Adrenal gland (tissue), 12 donors: ENCODE measurements around the gene PNPLA5. TPM values are rescaled to one million over a fixed set of nuclear protein-coding genes. Genes with fewer than 3 reads are reported as not detected.

Experiments
- DNase-seq, 7 donors: peaks; one replicate each; pipeline ENCODE4 v3.0.0-alpha.2; 2019 to 2020
- H3K27ac ChIP-seq, 5 donors: fragments of 200-600 bp; sonication (generic) in 4 of 5; 1 replicate in 3 of 5; 2 replicates in 2 of 5; pipeline versions ENCODE4 v1.5.1 to v1.8.0; 2016 to 2020; ENCODE audit warnings: mild to moderate bottlenecking in 1 of 5
- H3K27me3 ChIP-seq: fragments of 200-600 bp; 2 replicates; pipeline ENCODE4 v1.8.0; 2021
- H3K36me3 ChIP-seq, 2 donors: fragments of 200-600 bp; replicated peaks in 1 of 2; 1 replicate in 1 of 2; 2 replicates in 1 of 2; pipeline versions ENCODE4 v1.5.1 to v1.8.0; 2018 to 2022
- H3K4me1 ChIP-seq, 2 donors: fragments of 200-600 bp; replicated peaks in 1 of 2; 1 replicate in 1 of 2; 2 replicates in 1 of 2; pipeline versions ENCODE4 v1.5.1 to v1.8.0; 2018 to 2021
- H3K4me3 ChIP-seq, 4 donors: fragments of 200-600 bp; sonication (generic) in 3 of 4; one replicate each; pipeline ENCODE4 v1.5.1; 2016 to 2018
- H3K9me3 ChIP-seq, 3 donors: fragments of 200-600 bp; sonication (generic) in 1 of 3; replicated peaks in 1 of 3; 1 replicate in 2 of 3; 2 replicates in 1 of 3; pipeline versions ENCODE4 v1.5.1 to v1.8.0; 2016 to 2021
- CTCF ChIP-seq, 6 experiments: fragments of 450-650 bp in 4 of 6; fragments of 200-600 bp in 2 of 6; sonication (generic) in 1 of 6; IDR thresholded peaks; 1 replicate in 5 of 6; 2 replicates in 1 of 6; pipeline versions ENCODE4 v1.5.1 to v1.8.0; 2016 to 2021; ENCODE audit warnings: antibody characterized with exemption in 6 of 6, mild to moderate bottlenecking in 2 of 6, moderate library complexity in 1 of 6
- POLR2A ChIP-seq, 2 donors: fragments of 450-650 bp; IDR thresholded peaks; one replicate each; pipeline ENCODE4 v1.6.1; 2017; ENCODE audit warnings: antibody characterized with exemption in 2 of 2, mild to moderate bottlenecking in 2 of 2, moderate library complexity in 1 of 2
- WGBS, 4 donors: extraction: QIAGEN DNeasy Blood & Tissue Kit in 2 of 4; methylation state at CpG; one replicate each; pipeline versions ENCODE4 v1.1.5 to v1.1.7; 2013 to 2017; 5-methylcytosine and 5-hydroxymethylcytosine counted together
- intact Hi-C, 2 donors: fragments of 100-400 bp; cut with DNase I; formaldehyde crosslinking; loops; one replicate each; pipeline versions ENCODE4 v1.14.1 to v1.15.0; 2022 to 2023
- polyA plus RNA-seq, 3 donors: library from polyadenylated mRNA; stranded (reverse); fragments of 200-250 nt in 2 of 3; fragments of 350-450 nt in 1 of 3; fragmentation: Illumina TruSeq in 1 of 3; extraction: RNeasy Lipid Tissue Mini Kit (QIAGEN cat#74804) in 1 of 3; gene quantifications; one replicate each; pipeline ENCODE4 v1.2.3, GENCODE V29; 2013 to 2014
- total RNA-seq, 9 donors: library from RNA; depleted of rRNA in 4 of 9; stranded (reverse); fragments of >200 nt in 4 of 9; fragments of 120-200 nt in 1 of 9; fragmentation: NEBNext Ultra II Directional in 1 of 9; extraction: Animal tissue kit (Norgen Biotek cat#: 25700) in 1 of 9; gene quantifications; one replicate each; pipeline versions ENCODE4 v1.1.0 to v1.2.4, GENCODE V29; 2013 to 2023
- donor health status: healthy with polysubstance abuse.
- donor health status: Bipolar disorder and iron deficiency.
- donor health status: DM: yes; HTN: yes; CAD: no.
- donor health status: DM: no; HTN: no; CAD: no.
- donor health status: DM: no; HTN: no; CAD: no.
- donor health status: DM: yes; HTN: yes; CAD: no.

PNPLA5 gene
- total and polyA plus RNA-seq, 12 donors = not detected

- H3K4me3 ChIP-seq = no peak overlapping the region
- no peaks in the 10 kb centered on the region for H3K36me3 ChIP-seq
- TF ChIP-seq POLR2A (IDR thresholded peaks at IDR 0.05) (no peak), CTCF (IDR thresholded peaks at IDR 0.05) (no peak)
- DNase-seq = peak in 2 of 7 donors; percentile 1
- WGBS, 4 donors = 71 to 85% (median 78%) methylated on average over 11 to 14 of the region's 14 CpGs
- no peaks in the 10 kb centered on the region for H3K9me3 ChIP-seq
- H3K27me3 ChIP-seq = no peaks in the 10 kb centered on the region
- H3K4me1 ChIP-seq = no peaks in the 10 kb centered on the region
- H3K27ac ChIP-seq = no peak overlapping the region
- intact Hi-C loops = no loop called here
Measured at GRCh38 chr22:43879901-43880540, 11.8 kb downstream of the PNPLA5 start.

- DNase-seq = peak in 1 of 7 donors; percentile 1
- no peaks in the 10 kb centered on the region for H3K36me3 ChIP-seq
- H3K4me1 ChIP-seq = no peaks in the 10 kb centered on the region
- no peak overlapping the region for H3K27ac ChIP-seq
- H3K9me3 ChIP-seq = no peaks in the 10 kb centered on the region
- WGBS, 4 donors = 71 to 74% (median 73%) methylated on average over 10 to 12 of the region's 12 CpGs
- no peak overlapping the region for H3K4me3 ChIP-seq
- intact Hi-C loops = no loop called here
- H3K27me3 ChIP-seq = no peaks in the 10 kb centered on the region
- TF ChIP-seq CTCF (IDR thresholded peaks at IDR 0.05) (no peak), POLR2A (IDR thresholded peaks at IDR 0.05) (no peak)
Measured at GRCh38 chr22:43878831-43879550, 12.8 kb downstream of the PNPLA5 start.

GRCh38 chr22:43878079-43878795, 13.6 kb downstream of the PNPLA5 start:
- WGBS, 4 donors = 50 to 63% (median 59%) methylated on average over 8 to 12 of the region's 12 CpGs
- intact Hi-C loops = no loop called here
- peak in 2 of 7 donors; percentile 1 to 5 for DNase-seq
- H3K4me1 ChIP-seq = no peaks in the 10 kb centered on the region
- no peaks in the 10 kb centered on the region for H3K27me3 ChIP-seq
- H3K36me3 ChIP-seq = no peaks in the 10 kb centered on the region
- no peak overlapping the region for H3K27ac ChIP-seq
- no peak overlapping the region for H3K4me3 ChIP-seq
- H3K9me3 ChIP-seq = no peaks in the 10 kb centered on the region
- TF ChIP-seq CTCF (IDR thresholded peaks at IDR 0.05) (no peak), POLR2A (IDR thresholded peaks at IDR 0.05) (no peak)

- 57 to 82% (median 70%) methylated on average over 4 to 5 of the region's 5 CpGs for WGBS, 4 donors
- Histone ChIP-seq H3K27ac (no peak overlapping the region), H3K9me3 (no peaks in the 10 kb centered on the region), H3K4me3 (no peak overlapping the region), H3K27me3 (no peaks in the 10 kb centered on the region), H3K4me1 (no peaks in the 10 kb centered on the region), H3K36me3 (no peaks in the 10 kb centered on the region)
- DNase-seq = no peak
- intact Hi-C loops = no loop called here
- no peak for TF ChIP-seq POLR2A (IDR thresholded peaks at IDR 0.05)
Measured at GRCh38 chr22:43876866-43877509, 14.8 kb downstream of the PNPLA5 start.
